ENCODE data around the gene ARHGEF38.
"Not testable (repeated sequence)": the region's sequence is repeated elsewhere in the genome, so short reads cannot be mapped to it uniquely, and the experiment has no call there.

ARHGEF38 gene

DNA sequence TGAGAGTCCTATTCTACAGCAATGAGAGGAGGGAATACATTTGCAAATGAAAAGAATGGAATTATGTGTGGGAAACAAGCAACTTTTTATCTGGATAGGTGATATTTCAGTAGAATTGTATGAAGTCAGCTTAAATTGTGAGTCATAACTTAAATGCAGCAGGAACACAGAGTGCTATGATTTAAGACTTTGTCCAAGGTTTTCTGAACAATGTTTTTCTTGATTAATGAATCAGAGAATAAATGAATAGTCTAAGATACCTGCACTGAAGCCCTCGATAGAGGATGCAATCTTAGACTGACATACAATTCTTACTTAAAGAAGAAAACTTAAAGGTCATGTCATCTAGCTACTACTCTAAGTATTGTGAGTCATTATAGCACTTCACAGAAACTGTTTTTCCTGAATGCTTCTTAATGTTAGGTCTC is 8.0 kb downstream of the ARHGEF38 start:
- no peak for DNase-seq (ENCODE audit: low spot score)

DNA sequence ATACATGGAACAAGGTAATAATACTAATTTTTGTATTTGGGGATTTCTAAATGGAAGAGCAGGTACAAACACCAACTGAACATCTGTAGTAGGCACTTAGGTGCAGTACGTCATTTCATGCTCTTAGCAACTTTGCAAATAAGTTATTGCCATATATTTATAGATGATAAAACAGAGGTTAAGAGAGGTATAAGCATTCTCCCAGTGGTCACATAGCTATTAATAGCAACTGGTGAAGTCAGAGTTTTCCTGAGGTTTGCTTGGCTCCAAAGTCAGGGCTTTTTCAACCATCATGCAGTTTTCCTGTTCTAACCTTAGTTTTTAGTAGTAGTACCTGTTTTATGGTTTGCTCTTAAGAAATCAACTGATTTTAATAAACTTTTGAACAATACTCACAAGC is 10.9 kb downstream of the ARHGEF38 start:
- DNase-seq (ENCODE audit: low spot score) = no peak

DNA sequence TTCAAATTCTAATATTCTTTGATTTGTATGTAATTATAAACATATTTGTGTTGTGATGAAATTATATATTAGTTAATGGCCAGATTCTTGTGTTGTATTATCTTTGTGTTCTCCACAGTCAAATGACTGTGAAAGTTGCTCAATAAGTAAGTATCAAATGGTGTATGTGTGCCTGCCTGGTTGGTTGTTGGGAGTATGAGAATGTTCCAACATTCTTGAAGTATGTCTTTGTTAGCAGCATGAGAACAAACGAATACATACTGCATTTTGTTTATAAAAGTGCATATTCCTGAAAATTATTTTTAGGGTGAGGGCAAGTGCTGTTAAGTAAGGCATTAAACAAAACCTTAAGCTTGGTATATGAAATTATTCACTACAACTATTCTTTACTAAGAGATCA is 16.2 kb downstream of the ARHGEF38 start:
- DNase-seq (ENCODE audit: low spot score) = no peak

DNA sequence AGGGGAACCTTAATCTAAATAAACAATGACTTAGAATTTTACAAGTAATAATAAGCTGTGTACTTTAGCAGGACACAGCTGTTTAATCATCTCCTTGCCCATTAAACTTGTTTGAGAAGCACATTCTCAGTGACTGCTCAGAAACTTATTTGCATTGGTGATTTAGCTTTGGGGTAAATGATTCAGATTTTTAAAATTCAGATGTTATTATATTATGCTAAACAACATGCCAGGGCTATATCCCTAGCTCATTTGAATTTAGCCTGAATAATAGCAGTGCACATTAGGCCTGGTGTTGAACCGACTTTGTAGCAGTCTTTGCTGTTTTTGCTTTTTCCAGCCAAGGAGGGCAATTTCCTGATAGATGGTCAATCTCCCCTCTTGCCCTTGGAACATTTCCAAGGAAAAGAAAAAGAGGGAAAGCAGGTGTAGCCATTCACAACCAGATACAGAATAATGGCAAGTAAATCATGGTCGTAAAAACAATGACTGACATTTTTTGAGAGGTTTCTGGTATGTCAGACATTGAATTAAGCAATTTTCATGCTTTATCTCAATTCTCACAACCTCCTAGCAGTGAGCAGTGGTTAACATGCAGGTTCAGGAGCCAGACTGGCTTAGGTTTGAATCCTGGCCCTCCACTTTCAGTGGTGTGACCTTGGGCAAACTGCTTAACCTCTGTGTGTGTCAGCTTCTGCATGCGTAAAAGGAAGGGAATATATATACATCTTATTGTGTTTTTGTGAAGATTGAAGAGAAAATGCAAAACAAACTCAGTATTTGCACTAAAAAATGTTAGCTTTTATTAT is 16.8 kb downstream of the ARHGEF38 start:
- DNase-seq (ENCODE audit: low spot score) = no peak

DNA sequence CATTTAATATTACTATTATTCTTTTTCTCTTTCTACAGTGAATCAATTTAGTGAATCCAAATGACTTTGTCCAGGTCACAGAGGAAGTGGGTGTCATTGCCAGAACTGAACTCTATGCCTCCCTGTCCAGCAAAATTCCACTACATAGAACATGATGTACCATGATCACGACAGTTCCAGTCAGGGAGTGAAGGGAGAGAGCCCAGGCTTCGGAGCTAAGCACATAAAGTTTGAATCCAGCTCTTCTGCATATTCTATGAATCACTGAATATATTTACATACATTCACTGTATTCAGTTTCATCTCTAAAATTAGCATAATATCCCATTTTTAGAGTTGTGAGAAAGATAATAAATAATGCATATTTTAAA is 17.4 kb downstream of the ARHGEF38 start:
- DNase-seq (ENCODE audit: low spot score) = no peak

DNA sequence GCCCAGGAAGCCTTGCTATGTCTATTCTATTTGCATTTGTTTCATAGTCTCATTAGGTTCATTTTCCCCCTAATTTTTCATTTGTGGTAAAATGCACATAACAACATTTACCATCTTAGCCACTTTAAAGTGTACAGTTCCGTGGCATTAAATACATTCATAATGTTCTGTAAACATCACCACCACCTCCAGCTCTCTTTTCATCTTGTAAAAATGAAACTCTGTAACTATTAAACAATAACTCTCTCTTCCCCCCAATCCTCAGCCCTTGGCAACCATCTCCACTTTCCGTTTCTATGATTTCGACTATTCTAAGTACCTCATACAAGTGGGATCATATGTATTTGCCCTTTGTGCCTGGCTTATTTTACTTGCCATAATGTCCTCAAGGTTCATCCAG is 19.9 kb downstream of the ARHGEF38 start:
- no peak for DNase-seq (ENCODE audit: low spot score)

DNA sequence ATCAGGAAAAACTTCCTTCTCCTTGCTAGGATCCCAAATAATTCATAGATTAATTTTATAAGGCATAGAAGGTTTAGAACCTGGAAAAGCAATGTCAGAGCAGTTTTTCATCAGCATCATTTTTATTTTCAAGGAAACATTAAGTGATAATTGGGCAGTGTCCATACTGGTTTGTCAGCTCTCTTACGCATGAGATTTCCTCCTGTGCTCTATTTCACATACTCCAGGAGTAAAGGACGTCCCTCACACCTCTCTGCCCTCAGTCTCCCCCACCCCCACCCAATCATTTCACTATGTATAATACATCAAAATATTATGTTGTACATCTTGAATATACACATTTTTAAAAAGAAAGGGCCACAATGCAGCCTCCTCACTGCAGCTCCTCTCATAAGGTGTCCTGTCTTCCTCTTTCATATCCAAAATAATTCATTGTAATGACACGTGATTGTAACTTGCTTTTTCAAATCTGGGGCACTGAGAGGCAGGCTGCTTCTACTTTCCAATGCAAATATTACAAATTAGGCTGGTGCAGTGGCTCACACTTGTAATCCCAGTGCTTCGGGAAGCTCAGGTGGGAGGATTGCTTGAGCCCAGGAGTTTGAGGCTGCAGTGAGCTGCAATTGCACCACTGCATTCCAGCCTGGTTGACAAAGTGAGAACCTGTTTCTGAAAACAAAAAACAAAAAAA is 34.4 kb downstream of the ARHGEF38 start:
- no peak for DNase-seq (ENCODE audit: low spot score)

DNA sequence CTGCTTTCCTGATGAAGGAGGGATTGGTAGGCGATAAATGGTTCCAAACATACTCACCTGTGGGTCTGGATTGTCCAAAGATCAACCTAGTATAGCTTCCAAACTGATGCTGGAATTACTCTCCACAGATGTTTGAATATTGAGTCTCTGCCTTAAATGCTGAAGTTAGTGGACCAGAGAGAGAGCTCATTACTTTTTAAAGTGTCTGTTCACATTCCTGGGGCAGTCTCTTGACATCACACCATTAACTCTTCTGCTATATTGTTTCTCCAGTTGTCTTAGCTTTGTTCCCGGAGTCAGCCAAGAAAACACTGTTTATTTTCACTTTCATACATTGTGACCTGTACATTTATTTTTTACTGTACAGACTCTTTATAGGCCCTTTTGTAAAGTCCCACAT is 35.4 kb downstream of the ARHGEF38 start:
- DNase-seq (ENCODE audit: low spot score) = no peak

DNA sequence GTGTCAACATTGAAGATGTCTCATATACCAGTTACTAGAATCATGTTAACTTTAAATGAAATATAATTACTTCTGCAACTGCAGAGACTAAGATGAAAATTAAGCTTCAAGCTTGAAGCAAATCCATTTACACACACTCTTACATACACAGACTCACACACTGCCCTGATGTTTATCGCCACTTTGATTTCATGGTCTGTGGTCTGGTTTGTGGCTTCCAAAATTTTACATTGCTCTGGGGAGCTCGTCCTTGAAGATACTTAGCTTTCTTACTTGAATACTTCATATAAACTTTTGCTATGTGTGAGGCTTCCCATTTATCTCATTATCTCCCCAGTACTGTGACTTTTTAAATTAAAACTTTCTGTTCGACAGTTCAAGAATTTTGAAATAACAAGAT is 35.8 kb downstream of the ARHGEF38 start:
- DNase-seq (ENCODE audit: low spot score) = no peak

DNA sequence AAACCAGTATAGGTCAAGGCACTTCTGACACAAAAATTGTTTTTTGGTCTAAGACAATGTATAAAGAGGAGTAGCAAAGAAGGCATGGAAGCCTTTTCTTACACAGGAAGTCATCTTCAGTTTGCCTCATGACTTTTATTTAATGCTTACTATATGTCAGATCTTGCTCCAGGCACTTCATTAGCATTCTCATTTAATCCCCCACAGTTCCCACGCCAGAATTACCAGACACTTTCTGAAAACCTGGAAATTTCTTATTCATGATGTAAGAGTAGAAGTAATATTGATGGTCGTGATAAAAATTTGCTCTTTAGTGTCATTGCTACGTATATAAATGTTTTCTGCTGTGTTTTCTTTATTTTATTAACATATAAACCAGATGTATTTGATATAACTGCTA is 39.2 kb downstream of the ARHGEF38 start:
- DNase-seq (ENCODE audit: low spot score) = no peak

DNA sequence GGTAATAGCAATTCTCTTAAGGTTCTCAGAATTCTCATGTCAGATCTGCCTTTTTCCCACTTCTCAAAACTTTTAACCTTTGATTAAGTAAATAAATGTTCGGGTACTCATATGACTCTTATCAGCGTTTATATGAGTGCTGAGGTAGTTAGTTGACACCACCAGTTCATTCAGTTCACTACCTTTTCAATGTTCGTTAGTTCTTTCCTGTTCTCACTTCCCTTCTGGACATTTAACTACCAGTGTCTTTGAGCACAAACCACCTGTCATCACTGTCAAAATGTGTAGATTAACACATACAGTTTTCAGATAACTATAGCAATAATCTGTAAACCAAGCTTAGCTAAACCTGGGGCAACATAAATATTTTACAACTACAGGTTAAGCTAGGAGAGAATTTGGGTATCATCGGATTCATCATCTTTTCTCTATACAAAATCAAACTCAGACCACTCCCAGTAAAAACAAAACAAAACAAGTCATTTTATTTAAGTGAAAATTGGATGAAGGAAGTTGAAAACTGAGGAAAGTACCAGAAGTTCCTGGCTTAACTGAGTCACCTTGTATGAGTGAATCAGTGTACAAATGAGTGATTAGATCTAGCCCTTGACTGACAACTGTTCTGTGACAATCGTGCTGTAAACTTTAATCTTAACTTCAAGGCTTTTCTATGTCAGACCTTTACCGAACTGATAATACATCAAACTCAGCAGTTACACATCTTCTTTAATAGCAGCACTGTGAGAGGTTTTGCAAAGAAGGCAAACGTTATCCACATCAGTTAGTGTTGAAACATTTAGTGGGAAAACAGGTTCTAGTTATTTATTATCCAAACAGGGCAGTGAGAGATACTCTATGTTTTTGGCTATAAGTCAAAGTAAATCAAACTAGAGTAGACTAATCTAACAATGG is 41.9 kb downstream of the ARHGEF38 start:
- no peak for DNase-seq (ENCODE audit: low spot score)

DNA sequence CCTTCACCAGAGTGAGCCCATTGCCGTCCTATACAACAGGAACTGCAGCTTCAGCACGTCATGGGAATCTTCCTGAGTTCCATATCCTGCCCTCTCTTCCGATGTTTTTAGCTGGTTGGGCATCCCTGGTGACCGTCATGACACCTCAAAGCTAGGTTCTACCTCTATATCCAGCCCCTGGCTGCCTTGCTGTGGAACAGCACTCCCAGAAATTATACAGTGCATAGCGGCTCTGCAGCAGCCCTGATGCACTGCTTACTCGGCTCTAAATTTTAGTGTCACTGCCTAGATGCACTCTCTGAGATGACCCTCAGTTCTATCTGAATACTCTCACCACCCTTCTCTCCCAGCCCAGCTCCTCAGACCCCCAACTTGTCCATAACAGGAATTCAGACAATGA is 44.3 kb downstream of the ARHGEF38 start:
- no peak for DNase-seq (ENCODE audit: low spot score)

DNA sequence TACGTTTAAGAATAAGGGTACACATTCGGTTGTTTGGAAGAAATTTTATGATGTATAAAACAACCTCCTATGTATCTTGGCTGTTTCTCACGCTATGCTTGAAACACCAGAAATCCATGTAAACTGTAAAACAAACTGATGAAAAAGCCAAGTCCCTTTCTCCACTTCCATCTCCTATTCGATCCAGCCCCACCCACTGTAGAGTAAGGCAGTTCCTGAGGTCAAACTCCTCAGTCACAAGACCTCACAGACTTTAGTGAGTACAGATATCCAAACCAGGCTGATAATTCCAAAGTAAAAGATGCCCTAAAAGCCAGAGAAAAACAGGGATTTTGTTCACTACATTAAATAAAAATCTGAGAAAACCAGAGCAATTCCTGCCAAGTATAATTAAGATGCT is 45.6 kb downstream of the ARHGEF38 start:
- DNase-seq (ENCODE audit: low spot score) = no peak

DNA sequence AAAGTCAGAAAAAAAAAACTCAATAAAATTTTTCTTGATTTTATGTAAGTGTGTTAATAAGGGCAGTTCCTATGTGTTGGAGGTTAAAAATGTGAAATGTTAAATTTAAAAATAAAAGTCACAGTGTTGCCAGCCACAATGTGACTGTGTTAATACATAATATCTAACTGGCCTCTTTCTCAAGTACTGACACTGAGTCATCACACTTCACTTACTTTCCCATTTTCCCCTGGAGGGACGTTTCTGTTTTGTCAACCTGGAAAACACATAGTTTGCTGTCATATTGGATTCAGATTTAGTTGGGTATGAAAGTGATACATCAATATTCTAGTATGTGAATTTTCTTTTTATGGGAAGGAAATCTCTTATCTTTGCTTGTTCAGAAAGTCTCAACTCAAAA is 46.4 kb downstream of the ARHGEF38 start:
- DNase-seq (ENCODE audit: low spot score) = no peak

DNA sequence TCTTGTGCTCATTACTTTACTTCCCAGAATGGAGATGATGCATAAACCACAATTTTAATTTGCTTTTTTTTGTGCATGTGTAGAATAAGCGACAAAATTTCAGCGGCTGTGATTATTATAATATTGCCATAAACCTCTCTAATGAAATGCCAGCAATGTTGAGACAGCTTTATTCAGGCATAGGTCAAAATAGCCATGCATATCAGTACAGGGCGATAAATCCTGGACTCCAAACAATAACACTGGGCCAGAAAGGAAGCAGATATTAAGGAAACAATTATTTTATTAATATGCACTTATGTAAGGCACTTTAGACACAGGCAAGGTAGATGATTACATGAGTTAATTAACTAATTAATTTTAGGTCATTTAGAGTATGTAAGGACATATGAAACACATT is 47.1 kb downstream of the ARHGEF38 start:
- DNase-seq (ENCODE audit: low spot score) = no peak

DNA sequence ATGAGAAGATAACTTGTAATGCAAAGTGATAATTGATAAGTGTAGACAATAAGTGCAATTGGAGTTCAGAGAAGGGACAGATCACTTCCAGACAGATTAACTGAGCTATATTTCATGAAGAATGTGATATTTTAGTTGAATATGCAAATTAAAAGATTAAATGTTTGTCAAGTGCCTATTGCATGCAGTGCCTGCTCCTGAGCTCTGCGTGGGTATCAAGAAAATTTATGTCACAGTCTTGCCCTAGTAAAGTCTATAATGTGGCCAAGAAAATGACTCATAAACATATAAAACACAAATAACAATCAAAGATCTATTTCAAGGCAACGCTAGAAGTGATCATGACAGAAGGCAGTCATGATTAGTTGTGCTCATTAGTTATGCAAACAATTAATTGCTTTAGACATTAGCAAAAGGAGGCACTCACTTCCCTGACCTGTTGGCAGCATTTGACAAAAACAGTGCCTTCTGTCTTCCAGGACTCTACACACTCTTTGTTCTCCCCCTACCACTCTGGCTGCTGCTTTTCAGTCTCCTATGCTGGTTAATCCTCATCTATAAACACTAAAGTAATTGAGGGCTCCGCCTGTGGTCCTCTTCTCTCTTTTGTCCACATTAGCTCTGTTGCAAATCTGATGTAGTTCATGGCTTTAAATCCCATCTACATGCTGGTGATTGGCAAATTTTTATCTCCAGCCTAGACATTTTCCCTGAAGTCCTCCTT is 47.7 kb downstream of the ARHGEF38 start:
- DNase-seq (ENCODE audit: low spot score) = no peak

DNA sequence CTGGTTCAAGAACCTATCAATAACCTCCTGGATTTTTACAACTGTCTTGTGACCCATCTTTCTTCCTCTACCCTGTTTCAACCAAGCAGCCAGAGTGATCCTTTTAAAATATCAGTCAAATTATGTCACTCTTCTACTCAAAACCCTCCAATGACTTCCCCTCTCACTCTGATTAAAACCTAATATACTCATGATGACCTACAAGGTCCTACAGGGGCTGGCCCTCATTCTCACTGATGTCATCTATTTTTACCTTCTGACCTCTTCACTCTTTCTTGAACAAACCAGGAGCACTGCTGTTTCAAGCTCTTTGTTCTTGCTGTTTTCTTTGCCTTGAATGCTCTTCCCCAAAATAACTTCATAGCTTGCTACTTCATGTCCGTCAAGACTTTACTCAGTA is 48.5 kb downstream of the ARHGEF38 start:
- no peak for DNase-seq (ENCODE audit: low spot score)

DNA sequence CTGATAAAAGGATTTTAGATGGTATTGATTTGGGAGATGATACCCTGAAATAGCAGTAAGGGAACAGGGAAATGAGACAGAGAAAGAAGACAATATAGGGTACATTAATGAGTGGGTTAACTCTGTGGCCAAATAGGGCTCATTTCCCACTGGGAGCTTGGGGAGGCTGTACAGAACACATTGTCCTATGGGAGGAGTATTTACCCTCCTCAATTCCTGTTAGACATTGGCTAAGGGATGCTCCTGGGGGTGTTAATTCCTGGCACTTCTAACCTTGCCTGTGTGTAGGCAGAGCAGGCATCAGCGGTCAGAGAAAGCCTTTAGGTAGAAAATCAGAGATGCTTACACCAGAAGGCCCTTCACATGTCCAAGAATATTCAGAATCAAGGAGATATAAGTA is 49.0 kb downstream of the ARHGEF38 start:
- DNase-seq (ENCODE audit: low spot score) = no peak

DNA sequence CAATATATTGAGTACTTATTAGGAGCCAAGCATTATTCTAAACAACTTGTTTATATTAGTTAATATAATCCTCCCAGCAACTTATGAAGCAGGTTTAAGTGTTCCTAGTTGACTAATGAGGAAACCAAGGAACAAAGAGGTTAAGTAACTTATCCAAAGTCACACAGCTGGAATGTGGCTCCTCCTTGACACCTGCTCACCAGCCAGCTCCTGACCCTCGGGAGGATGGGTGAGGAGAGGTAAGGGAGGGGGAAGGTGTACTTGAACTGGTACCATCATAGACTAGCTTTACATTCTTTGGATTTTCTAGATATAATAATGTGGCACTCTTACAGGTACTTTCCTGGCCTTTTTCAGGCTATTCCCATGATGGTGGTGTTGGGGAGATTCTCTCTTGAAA is 50.7 kb downstream of the ARHGEF38 start:
- DNase-seq (ENCODE audit: low spot score) = no peak

DNA sequence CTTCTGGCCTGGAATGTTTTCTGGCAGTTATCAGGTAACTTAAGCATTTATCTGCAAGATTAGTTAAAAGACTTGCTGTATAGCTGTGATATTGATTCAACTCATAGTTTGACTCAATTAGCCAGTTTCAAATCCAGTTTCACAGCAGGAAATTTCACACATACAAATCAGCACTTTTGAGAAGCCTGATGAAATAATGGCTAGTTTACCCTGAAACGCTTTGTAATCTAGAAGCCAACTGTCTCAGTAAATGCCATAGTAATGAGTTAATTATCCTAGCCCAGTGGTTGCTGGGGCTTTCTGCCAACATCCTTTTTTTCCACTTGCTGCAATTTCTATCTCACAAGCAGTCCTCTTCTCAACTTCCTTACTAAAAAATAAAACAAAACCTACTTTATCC is 53.1 kb downstream of the ARHGEF38 start:
- DNase-seq (ENCODE audit: low spot score) = no peak

DNA sequence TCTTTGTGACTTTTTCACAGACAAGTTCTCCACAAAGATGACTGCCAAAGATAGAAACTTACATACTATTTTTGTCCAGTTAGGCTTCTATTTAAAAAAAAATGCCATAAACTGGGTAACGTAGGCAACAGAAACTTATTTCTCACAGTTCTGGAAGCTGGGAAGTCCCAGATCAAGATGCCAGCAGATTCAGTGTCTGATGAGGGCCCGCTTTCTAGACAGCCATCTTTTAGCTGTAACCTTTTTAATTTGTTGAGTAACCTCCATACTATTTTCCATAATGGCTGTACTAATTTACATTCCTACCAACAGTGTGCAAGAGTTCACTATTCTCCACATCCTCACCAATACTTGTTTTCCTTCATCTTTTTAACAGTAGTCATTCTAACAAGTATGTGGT is 55.5 kb downstream of the ARHGEF38 start:
- DNase-seq (ENCODE audit: low spot score) = no peak

DNA sequence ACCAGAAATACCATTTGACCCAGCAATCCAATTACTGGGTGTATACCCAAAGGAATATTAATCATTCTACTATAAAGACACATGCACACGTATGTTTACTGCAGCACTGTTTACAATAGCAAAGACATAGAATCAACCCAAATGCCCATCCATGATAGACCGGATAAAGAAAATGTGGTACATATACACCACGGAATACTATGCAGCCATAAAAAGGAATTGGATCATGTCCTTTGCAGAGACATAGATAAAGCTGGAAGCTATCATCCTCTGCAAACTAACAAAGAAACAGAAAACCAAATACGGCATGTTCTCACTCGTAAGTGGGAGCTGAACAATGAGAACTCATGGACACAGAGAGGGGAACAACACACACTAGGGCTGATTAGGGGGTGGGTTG is 57.4 kb downstream of the ARHGEF38 start:
- DNase-seq (ENCODE audit: low spot score) = not testable (repeated sequence)
